ENCODE measurements around the gene HIGD2B.
"Not testable (repeated sequence)": the region's sequence is repeated elsewhere in the genome, so short reads cannot be mapped to it uniquely, and the experiment has no call there.

Gene HIGD2B

DNA sequence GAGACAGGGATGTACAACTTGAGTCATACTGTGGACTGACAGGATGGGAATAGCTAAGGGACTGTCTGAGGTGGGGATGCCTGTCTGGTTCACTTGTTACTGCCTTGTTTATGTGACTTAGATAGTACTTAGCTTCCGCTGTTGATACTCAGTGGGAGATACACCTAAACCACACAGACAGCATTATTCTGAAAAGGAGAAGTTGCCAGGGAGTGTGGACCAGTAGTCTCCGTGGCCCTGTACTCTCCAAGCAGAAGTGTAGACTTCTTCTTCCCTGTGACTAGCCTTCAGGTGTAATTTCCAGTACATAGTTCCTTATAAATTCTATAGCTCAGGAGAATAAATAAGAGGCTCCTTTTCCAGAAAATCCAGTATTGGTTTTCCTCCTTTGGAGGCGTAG, 5.1 kb downstream of the HIGD2B start:
- no peak overlapping the region for H3K4me2 ChIP-seq (ENCODE audit: low read length, poor library complexity, severe bottlenecking)
- H4K91ac ChIP-seq (ENCODE audit: low read length), result no peak overlapping the region
- no peak overlapping the region for H3K18ac ChIP-seq (ENCODE audit: low read depth in 1 of 2, low read length in 2 of 2)
- no peak overlapping the region for H2AK5ac ChIP-seq (ENCODE audit: low read length, severe bottlenecking)
- H3K9me3 ChIP-seq (ENCODE audit: control insufficient read depth, low read length), result no peaks in the 10 kb centered on the region
- H3K27me3 ChIP-seq (ENCODE audit: control insufficient read depth in 1 of 2, insufficient read depth in 1 of 2, low read length in 2 of 2), result peaks cover 17 to 37% of the 10 kb centered on the region in 2 experiments
- 48% methylated on average over 2 of the region's 3 CpGs for WGBS
- H2BK12ac ChIP-seq (ENCODE audit: low read length in 2 of 2), result no peak overlapping the region
- H3K27ac ChIP-seq (ENCODE audit: low read length, poor library complexity, severe bottlenecking), result no peak overlapping the region
- no peak overlapping the region for H3K23ac ChIP-seq (ENCODE audit: low read length in 2 of 2)
- H2AFZ ChIP-seq (ENCODE audit: low read depth, low read length), result no peak overlapping the region
- H3K4me1 ChIP-seq (ENCODE audit: control insufficient read depth, insufficient read depth, low read depth, low read length), result no peaks in the 10 kb centered on the region
- H3K4me3 ChIP-seq (ENCODE audit: insufficient read depth in 1 of 2, low read depth in 1 of 2, low read length in 2 of 2), result no peak overlapping the region
- no peak overlapping the region for H4K8ac ChIP-seq (ENCODE audit: low read length)
- no peaks in the 10 kb centered on the region for H3K79me1 ChIP-seq (replicated peaks; ENCODE audit: low read length, poor library complexity, severe bottlenecking)
- no peak overlapping the region for H2BK15ac ChIP-seq (ENCODE audit: low read depth, poor library complexity, severe bottlenecking)
- DNase-seq, result no peak
- H2BK120ac ChIP-seq (ENCODE audit: low read depth, low read length), result no peak overlapping the region
- no peak overlapping the region for H2BK5ac ChIP-seq (ENCODE audit: low read depth, low read length, poor library complexity, severe bottlenecking)
- no peaks in the 10 kb centered on the region for H3K36me3 ChIP-seq (ENCODE audit: control insufficient read depth in 1 of 2, insufficient read depth in 2 of 2, low read depth in 1 of 2, low read length in 2 of 2)
- no peak overlapping the region for H3K9ac ChIP-seq (ENCODE audit: low read length)
- no peak overlapping the region for H3K14ac ChIP-seq (ENCODE audit: low read length in 2 of 2)
- H3K4ac ChIP-seq (ENCODE audit: low read depth in 1 of 2, low read length in 2 of 2), result no peak overlapping the region

DNA sequence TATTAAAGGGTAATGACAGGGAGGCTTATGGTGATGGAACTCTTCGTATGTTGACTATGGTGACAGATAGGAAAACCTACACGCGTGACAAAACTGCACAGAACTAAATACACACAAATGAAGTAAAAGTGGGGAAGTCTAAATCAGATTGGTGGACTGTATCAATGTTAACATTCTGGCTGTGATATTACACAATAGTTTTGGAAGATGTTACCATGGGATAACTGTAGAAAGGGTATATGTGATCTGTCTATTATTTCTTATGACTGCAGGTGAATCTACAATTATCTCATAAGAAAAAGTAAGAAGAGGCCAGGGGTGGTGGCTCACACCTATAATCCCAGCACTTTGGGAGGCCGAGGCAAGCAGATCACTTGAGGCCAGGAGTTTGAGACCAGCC, 9.1 kb downstream of the HIGD2B start:
- Histone ChIP-seq H2BK12ac (ENCODE audit: low read length in 2 of 2) (no peak overlapping the region), H3K4me2 (ENCODE audit: low read length, poor library complexity, severe bottlenecking) (no peak overlapping the region), H2AK5ac (ENCODE audit: low read length, severe bottlenecking) (no peak overlapping the region), H3K23ac (ENCODE audit: low read length in 2 of 2) (no peak overlapping the region), H3K4me3 (ENCODE audit: insufficient read depth in 1 of 2, low read depth in 1 of 2, low read length in 2 of 2) (no peak overlapping the region), H3K9me3 (ENCODE audit: control insufficient read depth, low read length) (no peaks in the 10 kb centered on the region), H3K27me3 (ENCODE audit: control insufficient read depth in 1 of 2, insufficient read depth in 1 of 2, low read length in 2 of 2) (peaks cover 27 to 59% of the 10 kb centered on the region in 2 experiments), H3K18ac (ENCODE audit: low read depth in 1 of 2, low read length in 2 of 2) (no peak overlapping the region), H3K14ac (ENCODE audit: low read length in 2 of 2) (no peak overlapping the region), H2BK5ac (ENCODE audit: low read depth, low read length, poor library complexity, severe bottlenecking) (no peak overlapping the region), H4K8ac (ENCODE audit: low read length) (no peak overlapping the region), H2BK120ac (ENCODE audit: low read depth, low read length) (no peak overlapping the region), H4K91ac (ENCODE audit: low read length) (no peak overlapping the region), H3K36me3 (ENCODE audit: control insufficient read depth in 1 of 2, insufficient read depth in 2 of 2, low read depth in 1 of 2, low read length in 2 of 2) (no peaks in the 10 kb centered on the region), H3K79me1 (replicated peaks; ENCODE audit: low read length, poor library complexity, severe bottlenecking) (no peaks in the 10 kb centered on the region), H2BK15ac (ENCODE audit: low read depth, poor library complexity, severe bottlenecking) (no peak overlapping the region), H2AFZ (ENCODE audit: low read depth, low read length) (no peak overlapping the region), H3K4ac (ENCODE audit: low read depth in 1 of 2, low read length in 2 of 2) (no peak overlapping the region), H3K27ac (ENCODE audit: low read length, poor library complexity, severe bottlenecking) (no peak overlapping the region), H3K9ac (ENCODE audit: low read length) (no peak overlapping the region), H3K4me1 (ENCODE audit: control insufficient read depth, insufficient read depth, low read depth, low read length) (no peaks in the 10 kb centered on the region)
- DNase-seq, result no peak
- 94% methylated on average over 4 of the region's 4 CpGs for WGBS

DNA sequence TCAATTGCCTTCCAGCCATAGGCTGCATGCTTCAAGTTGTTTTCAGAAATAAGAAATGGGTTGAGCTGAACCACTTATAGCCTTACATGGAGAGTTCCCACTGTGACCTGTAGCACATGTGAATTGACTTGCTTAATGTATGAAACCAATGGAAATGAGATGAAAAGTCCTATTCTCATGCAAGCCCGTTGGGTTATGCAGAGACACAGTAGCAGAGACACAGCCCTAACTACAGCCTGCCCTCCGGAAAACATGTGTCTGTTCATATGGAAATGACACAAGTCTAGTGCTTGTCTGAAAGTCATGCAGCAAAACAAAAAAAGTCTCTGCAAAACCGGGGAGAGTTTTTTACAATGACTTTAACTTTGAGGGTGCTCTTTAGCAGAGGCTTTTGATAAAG, 14.5 kb downstream of the HIGD2B start:
- no peak overlapping the region for H3K4me2 ChIP-seq (ENCODE audit: low read length, poor library complexity, severe bottlenecking)
- DNase-seq, result no peak
- no peaks in the 10 kb centered on the region for H3K79me1 ChIP-seq (replicated peaks; ENCODE audit: low read length, poor library complexity, severe bottlenecking)
- H2AK5ac ChIP-seq (ENCODE audit: low read length, severe bottlenecking), result no peak overlapping the region
- H3K36me3 ChIP-seq (ENCODE audit: control insufficient read depth in 1 of 2, insufficient read depth in 2 of 2, low read depth in 1 of 2, low read length in 2 of 2), result no peaks in the 10 kb centered on the region
- no peak overlapping the region for H3K23ac ChIP-seq (ENCODE audit: low read length in 2 of 2)
- no peak overlapping the region for H4K8ac ChIP-seq (ENCODE audit: low read length)
- no peak overlapping the region for H3K4ac ChIP-seq (ENCODE audit: low read depth in 1 of 2, low read length in 2 of 2)
- H3K9me3 ChIP-seq (ENCODE audit: control insufficient read depth, low read length), result no peaks in the 10 kb centered on the region
- no peak overlapping the region for H3K18ac ChIP-seq (ENCODE audit: low read depth in 1 of 2, low read length in 2 of 2)
- H2BK120ac ChIP-seq (ENCODE audit: low read depth, low read length), result no peak overlapping the region
- no peak overlapping the region for H3K4me3 ChIP-seq (ENCODE audit: insufficient read depth in 1 of 2, low read depth in 1 of 2, low read length in 2 of 2)
- H2BK15ac ChIP-seq (ENCODE audit: low read depth, poor library complexity, severe bottlenecking), result no peak overlapping the region
- no peak overlapping the region for H2BK12ac ChIP-seq (ENCODE audit: low read length in 2 of 2)
- 26% methylated on average over 3 of the region's 3 CpGs for WGBS
- H3K14ac ChIP-seq (ENCODE audit: low read length in 2 of 2), result no peak overlapping the region
- H3K27ac ChIP-seq (ENCODE audit: low read length, poor library complexity, severe bottlenecking), result no peak overlapping the region
- H4K91ac ChIP-seq (ENCODE audit: low read length), result no peak overlapping the region
- H3K9ac ChIP-seq (ENCODE audit: low read length), result no peak overlapping the region
- H2AFZ ChIP-seq (ENCODE audit: low read depth, low read length), result no peak overlapping the region
- peaks cover 13 to 30% of the 10 kb centered on the region in 2 experiments for H3K27me3 ChIP-seq (ENCODE audit: control insufficient read depth in 1 of 2, insufficient read depth in 1 of 2, low read length in 2 of 2)
- peaks cover 3% of the 10 kb centered on the region for H3K4me1 ChIP-seq (ENCODE audit: control insufficient read depth, insufficient read depth, low read depth, low read length)
- no peak overlapping the region for H2BK5ac ChIP-seq (ENCODE audit: low read depth, low read length, poor library complexity, severe bottlenecking)

DNA sequence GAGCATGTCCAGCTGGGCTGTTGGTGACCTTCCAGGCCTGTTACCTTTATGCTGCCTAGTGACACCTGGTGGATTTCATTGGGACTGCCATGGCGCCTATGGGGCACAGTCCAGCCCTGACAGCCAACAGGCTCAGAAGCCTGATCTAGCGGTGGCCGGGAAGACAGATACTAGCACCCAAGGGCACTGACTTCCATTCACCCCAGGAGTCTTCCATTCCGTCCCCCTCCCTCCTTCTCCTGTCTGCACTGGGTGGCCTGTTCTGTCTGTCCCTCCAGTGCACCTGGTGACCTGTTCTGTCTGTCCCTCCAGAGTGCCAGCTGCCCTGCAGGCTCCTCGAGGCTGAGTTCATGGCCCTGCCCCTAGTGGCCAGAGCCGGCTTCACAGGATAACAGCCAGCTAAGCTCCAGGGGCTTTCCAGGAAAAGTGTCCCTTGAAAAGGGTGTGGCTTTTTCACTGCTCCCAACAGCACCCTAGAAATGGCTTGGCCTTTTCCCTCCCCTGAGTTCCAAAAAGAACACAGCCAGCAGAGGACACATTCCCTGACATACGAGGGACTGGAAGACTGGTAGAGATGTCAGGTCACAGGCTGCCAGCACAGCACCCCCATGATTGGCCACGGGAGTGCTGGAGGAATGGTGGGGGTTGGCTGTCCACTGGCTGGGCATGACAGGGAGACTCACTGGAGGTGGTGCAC, 15.2 kb downstream of the HIGD2B start:
- H3K9ac ChIP-seq (ENCODE audit: low read length); H3K4me1 ChIP-seq (ENCODE audit: control insufficient read depth, insufficient read depth, low read depth, low read length); H2BK5ac ChIP-seq (ENCODE audit: low read depth, low read length, poor library complexity, severe bottlenecking); H4K8ac ChIP-seq (ENCODE audit: low read length); H2AK5ac ChIP-seq (ENCODE audit: low read length, severe bottlenecking); H3K18ac ChIP-seq (ENCODE audit: low read depth in 1 of 2, low read length in 2 of 2); H3K9me3 ChIP-seq (ENCODE audit: control insufficient read depth, low read length); H3K36me3 ChIP-seq (ENCODE audit: control insufficient read depth in 1 of 2, insufficient read depth in 2 of 2, low read depth in 1 of 2, low read length in 2 of 2); H3K27ac ChIP-seq (ENCODE audit: low read length, poor library complexity, severe bottlenecking); H3K23ac ChIP-seq (ENCODE audit: low read length in 2 of 2); H3K4ac ChIP-seq (ENCODE audit: low read depth in 1 of 2, low read length in 2 of 2); H2BK120ac ChIP-seq (ENCODE audit: low read depth, low read length); H2BK15ac ChIP-seq (ENCODE audit: low read depth, poor library complexity, severe bottlenecking); H3K79me1 ChIP-seq (replicated peaks; ENCODE audit: low read length, poor library complexity, severe bottlenecking); H4K91ac ChIP-seq (ENCODE audit: low read length): not testable (repeated sequence)
- Histone ChIP-seq H3K4me3 (ENCODE audit: insufficient read depth in 1 of 2, low read depth in 1 of 2, low read length in 2 of 2) (peak overlapping the region in 1 of 2 experiments; percentile 60), H3K27me3 (ENCODE audit: control insufficient read depth in 1 of 2, insufficient read depth in 1 of 2, low read length in 2 of 2) (peaks cover 9 to 26% of the 10 kb centered on the region in 2 experiments), H2BK12ac (ENCODE audit: low read length in 2 of 2) (peak overlapping the region in 1 of 2 experiments; percentile 61), H3K14ac (ENCODE audit: low read length in 2 of 2) (peak overlapping the region in 1 of 2 experiments; percentile 38), H2AFZ (ENCODE audit: low read depth, low read length) (peak overlapping the region; percentile 46), H3K4me2 (ENCODE audit: low read length, poor library complexity, severe bottlenecking) (peak overlapping the region; percentile 71)
- peak; percentile 83 for DNase-seq
- WGBS, result 21% methylated on average over 8 of the region's 8 CpGs
